ENCODE measurements around the gene CASS4. TPM values are rescaled to one million over a fixed set of nuclear protein-coding genes. Genes with fewer than 3 reads are reported as not detected.
"Not testable (repeated sequence)": the region's sequence is repeated elsewhere in the genome, so short reads cannot be mapped to it uniquely, and the experiment has no call there.

Gene CASS4
- polyA plus RNA-seq, 3 donors = 0.26 to 2.0 (median 0.91) TPM

DNA sequence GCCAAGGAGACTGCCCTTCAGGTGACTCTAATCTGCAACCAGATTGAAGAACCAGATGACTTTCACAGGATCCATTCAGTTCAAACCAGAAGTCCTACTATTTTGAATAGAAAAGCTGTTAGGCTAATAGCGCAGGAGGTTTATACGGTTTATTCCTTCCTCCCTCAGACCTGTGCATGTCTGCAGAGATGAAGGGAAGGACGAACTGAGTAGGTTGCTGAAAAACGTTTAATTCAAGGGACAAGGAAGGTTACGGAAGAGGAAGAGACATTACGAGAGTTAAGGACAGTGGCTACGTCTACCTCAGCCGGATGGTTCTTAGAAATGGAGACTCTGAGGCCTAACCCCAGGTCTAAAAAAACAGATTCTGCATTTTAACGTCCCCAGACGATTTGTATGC lies 21.0 kb upstream of the CASS4 start:
- H3K27ac ChIP-seq (ENCODE audit: low read depth, low read length) = no peak overlapping the region
- WGBS, 3 donors = 23 to 33% (median 24%) methylated on average over 10 of the region's 10 CpGs

DNA sequence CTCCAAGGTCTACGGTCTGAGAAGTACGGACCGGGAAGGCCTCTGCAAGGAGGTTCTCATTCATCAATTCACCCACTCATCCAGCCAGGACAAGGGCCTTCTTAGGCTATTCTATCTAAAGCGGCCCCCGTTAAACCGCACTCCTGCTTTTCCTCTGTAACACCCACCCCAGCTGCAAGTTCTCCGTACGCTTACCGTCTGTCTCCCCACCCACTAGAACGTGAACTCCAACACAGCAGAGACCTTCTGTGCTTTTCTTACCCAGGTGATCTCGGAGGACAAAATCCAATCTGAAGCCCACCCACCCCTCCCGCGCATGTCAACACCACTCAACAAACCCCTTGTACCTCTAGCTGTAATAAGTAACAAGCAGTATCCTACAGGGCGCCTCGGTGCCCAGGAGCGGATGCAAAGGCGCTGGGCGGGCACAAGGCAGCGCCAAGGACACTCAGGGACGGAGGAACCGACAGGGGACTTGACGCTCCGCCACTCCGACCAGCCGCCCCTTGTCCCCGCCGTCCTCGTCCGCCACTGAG lies 20.4 kb upstream of the CASS4 start:
- H3K27ac ChIP-seq (ENCODE audit: low read depth, low read length) = no peak overlapping the region
- 0 to 1% (median 0%) methylated on average over 29 of the region's 29 CpGs for WGBS, 3 donors

DNA sequence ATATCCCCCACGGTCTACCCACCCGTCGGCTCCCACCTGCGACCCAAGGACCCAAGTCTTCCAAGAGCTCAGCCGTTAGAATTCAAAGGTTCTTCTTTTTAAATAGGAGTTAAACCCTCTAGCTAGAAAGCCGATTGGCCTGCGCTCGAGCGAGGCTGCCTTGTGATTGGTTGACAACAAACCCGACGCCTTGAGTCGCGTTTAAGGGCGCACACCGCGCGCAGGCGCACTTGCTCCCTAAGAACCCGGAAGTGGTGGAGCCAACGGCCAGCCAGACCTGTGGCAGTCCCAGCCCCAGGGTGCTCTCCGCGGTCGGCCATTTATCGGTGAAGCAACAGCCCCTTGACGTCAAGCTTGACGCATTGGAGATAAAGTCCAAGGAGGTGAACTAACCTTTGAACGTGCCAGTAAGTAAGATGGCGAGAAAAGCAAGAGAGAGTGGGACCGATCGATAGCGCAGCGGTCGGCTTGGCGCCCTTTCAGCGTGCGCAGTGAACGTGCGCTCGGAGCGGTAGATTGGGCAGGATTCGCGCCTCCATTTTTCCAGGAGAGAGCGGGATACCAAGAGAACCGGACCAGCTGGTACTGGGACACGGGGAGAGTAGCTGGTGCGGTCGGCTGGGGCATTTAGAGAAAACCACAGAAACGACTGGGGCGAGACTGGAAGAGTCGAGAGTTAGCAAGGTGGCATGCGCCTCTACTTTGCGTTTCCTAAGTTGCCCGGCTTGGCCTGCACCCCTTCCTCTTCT lies 19.8 kb upstream of the CASS4 start, which contains the start of the genes AURKA and CSTF1:
Gene AURKA, minus strand, starts transcription at position 84 of the 749 bp plus-strand sequence. CDS start 4,018 bp downstream, outside the sequence.
Gene CSTF1, plus strand, starts transcription at position 514 of the 749 bp plus-strand sequence. CDS start 2,908 bp downstream, outside the sequence.
- H3K27ac ChIP-seq (ENCODE audit: low read depth, low read length) = peak within 1 kb of the TSS; percentile 61
- 0% methylated on average over 53 of the region's 53 CpGs for WGBS, 3 donors

DNA sequence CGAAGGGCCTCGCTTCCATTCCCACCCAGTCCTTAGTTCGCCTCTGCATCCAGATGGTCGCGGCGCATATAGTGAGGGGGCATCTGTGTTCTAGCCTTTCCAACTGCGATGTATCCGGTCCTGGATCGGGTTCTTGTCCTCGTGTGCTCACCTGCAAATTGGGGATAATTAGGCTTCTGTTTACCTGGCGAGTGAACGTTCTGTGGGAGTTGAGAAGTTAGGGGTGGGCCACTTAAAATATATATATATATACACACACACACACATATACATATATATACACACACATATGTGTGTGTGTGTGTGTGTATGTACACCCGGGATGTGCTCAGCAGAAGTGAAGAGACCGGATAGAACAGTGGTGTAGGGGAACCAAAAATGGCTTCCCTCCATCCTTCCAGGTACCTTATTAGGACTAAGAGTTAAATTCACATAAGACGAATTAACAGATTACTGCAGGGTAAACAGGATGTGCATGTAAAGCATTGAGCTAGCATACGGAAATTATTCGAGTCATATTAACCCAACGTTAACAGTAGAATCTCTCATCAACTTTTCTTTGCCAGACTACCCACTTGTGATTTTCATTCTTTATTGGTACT lies 19.1 kb upstream of the CASS4 start:
- 0 to 1% (median 1%) methylated on average over 18 of the region's 18 CpGs for WGBS, 3 donors

DNA sequence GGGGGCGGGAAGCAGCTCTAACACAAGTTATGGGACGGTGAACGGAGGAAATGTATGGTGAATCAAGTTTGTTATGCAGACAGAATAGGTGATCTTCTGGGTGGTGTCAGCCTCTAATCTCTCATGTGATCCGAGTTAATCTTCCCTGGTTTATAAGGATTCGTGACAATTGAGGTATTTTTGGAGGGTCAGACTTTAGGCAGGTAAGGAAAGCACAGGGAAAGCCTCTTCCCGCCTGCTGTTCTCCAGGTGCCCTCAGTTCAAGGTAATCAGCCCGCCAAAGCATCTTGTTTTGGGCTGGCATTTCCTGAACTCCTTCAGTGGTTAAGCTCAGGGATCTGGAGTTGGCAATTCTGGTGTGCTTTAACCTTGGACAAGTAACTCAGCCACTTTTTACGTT lies 18.4 kb upstream of the CASS4 start:
- no peak overlapping the region for H3K27ac ChIP-seq (ENCODE audit: low read depth, low read length)
- 37 to 74% (median 73%) methylated on average over 8 of the region's 8 CpGs for WGBS, 3 donors

More for the DNA sequence above, 19.1 kb upstream of the CASS4 start:
- peak overlapping the region; percentile 61 for H3K27ac ChIP-seq (ENCODE audit: low read depth, low read length)

DNA sequence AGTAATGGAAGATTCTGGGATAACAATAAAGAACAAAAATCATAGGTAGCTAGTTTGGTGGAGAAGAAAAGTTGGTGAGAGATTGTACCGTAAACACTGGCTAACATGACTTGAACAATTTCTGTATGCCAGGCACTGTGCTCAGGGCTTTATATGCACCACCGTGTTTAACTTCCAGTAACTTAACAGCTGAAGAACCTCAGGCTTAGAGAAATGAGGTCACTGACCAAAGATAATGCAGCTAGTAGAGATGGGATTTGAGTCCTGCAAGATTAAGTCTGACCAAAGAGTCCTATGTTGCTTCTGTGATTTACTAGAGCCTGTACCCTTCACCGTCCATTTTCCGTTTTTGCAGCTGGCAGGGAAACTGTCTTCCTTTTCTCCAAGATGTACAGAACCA lies 16.9 kb upstream of the CASS4 start:
- H3K27ac ChIP-seq (ENCODE audit: low read depth, low read length) = no peak overlapping the region
- WGBS, 3 donors = 87 to 88% (median 88%) methylated on average over 4 of the region's 4 CpGs

DNA sequence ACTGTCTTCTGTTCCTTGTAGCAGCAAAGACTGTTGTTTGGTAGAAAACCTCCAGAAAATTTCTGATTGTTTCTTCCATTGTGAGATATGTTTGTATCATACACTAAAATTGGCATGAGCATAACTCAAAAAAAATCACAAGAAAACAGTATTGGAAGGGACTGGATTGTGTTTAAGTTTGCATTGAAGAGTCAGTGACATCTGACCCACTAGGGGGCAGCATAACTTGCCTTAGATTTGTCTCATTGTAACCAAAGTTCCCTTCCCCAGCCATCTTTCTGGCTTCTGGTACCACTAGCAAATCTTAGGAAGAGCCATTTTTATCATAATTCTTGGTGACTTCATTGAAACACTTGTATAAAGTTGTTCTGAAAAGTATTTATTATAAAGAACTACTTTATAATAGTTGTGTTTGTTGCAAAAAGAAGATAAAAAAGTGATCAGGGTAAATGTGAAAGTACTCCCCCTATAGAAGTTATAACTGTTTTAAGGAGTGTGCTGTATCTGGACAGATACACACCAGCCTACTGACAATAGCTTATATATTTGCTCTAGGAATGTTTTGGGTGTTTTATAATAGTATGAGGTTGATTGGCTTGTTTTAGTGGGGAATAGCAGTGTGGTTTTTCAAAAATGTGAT lies 11.9 kb upstream of the CASS4 start:
- no peak overlapping the region for H3K27ac ChIP-seq (ENCODE audit: low read depth, low read length)

DNA sequence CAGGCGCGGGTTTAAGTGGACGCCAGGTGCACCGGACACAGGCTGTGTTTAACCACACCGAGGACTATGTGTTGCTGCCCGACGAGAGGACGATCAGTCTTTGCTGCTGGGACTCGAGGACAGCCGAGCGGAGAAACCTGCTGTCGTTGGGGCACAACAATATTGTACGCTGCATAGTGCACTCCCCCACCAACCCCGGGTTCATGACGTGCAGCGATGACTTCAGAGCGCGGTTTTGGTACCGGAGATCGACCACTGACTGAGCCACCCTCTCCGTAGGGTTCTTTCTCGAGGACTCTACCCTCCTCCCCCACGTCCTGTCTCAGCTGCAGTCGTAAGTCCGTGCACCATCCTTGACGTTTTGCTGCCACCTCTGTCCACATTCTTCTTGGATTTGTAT lies 8.6 kb upstream of the CASS4 start:
- WGBS, 3 donors = 92 to 95% (median 94%) methylated on average over 26 of the region's 26 CpGs
- no peak overlapping the region for H3K27ac ChIP-seq (ENCODE audit: low read depth, low read length)

DNA sequence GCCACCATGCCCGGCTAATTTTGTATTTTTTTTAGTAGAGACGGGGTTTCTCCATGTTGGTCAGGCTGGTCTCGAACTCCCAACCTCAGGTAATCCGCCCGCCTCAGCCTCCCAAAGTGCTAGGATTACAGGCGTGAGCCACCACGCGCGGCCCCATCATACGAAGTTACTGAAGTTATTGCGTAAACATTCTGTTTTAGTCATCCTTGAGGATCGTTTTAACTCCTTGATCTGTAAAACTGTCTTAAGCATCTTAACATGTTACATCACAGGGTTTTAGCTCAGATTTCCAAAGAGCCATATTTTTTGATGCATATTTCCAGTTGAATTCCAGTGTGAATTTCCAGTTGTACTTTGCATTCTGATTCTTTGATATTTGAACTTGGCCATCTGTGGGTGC lies 6.7 kb upstream of the CASS4 start:
- H3K27ac ChIP-seq (ENCODE audit: low read depth, low read length) = not testable (repeated sequence)
- 89 to 97% (median 95%) methylated on average over 12 of the region's 12 CpGs for WGBS, 3 donors

DNA sequence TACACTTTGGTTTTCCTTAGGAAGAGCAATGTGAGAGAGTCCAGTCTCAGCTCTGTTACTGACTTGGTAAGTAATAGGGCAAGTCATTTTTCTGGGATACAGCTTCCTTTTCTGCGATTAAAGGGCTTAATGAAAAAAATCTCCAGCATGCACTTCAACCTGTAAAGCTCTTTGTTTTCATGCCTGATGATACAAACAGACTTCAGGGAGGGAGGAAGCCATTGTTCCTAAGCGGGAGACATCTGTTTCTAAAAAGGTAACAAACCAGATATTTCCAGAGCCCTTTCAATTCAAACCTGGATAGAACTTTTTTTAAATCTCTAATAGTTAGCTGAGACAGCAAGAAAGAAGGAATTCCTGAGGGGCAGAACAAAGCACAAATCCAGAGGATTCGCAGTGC lies 5.2 kb upstream of the CASS4 start:
- H3K27ac ChIP-seq (ENCODE audit: low read depth, low read length) = no peak overlapping the region
- 74 to 90% (median 82%) methylated on average over 3 of the region's 3 CpGs for WGBS, 3 donors

DNA sequence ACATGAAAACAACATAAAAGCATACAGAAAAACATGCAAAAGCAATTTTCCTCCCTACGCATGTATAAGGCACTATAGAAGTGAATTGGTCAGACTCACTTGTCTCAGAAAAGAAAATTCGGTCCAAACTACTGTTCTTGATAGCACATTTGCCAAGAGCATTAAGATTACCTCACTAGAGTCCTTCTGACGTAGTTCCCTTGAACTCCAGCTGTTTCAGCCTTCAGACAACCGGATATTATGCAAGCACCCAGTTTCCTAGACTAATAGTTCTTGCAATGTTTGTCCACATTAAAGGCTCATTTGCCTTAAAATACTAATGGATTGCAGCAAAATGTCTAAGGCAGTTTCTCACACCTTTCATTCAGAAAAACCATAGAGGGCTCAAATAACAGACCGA lies 2.5 kb upstream of the CASS4 start:
- H3K27ac ChIP-seq (ENCODE audit: low read depth, low read length) = no peak overlapping the region
- 54 to 82% (median 56%) methylated on average over 5 of the region's 5 CpGs for WGBS, 3 donors

DNA sequence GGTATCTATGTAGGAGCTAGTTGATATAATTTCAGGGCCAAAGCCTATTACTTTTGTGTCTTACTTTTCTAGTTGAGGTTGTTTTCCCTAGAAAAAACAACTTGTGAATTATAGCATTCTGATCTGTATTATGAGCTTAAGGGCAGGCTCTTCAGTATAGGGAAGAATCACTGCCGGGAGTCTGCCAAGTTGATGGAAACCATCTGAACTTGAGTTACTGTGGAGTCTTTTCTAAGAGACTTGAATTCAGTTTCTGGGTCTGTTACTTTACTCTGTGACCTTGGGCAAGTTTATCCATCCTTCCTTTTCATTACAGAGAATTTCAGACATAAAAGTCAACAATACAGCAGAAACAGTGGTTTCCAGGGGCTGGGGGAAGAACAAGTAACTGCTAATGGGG lies 2.1 kb upstream of the CASS4 start:
- 28 to 96% (median 86%) methylated on average over 1 of the region's 1 CpG for WGBS, 3 donors

DNA sequence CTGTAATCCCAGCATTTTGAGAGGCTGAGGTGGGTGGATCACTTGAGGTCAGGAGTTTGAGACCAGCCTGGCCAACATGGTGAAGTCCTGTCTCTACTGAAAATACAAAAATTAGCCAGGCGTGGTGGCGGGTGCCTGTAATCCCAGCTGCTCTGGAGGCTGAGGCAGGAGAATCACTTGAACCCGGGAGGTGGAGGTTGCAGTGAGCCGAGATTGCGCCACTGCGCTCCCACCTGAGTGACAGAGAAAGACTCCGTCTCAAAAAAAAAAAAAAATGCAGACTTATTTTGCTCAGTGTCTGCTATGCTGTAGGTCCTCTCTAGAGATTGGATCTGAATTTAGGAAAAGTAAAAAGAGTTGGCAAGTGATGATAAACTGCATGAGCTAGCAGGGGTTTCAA lies 773 bp upstream of the CASS4 start:
- H3K27ac ChIP-seq (ENCODE audit: low read depth, low read length) = peak overlapping the region; percentile 54
- 83 to 94% (median 87%) methylated on average over 7 of the region's 7 CpGs for WGBS, 3 donors

More for the DNA sequence above, 2.1 kb upstream of the CASS4 start:
- no peak overlapping the region for H3K27ac ChIP-seq (ENCODE audit: low read depth, low read length)

DNA sequence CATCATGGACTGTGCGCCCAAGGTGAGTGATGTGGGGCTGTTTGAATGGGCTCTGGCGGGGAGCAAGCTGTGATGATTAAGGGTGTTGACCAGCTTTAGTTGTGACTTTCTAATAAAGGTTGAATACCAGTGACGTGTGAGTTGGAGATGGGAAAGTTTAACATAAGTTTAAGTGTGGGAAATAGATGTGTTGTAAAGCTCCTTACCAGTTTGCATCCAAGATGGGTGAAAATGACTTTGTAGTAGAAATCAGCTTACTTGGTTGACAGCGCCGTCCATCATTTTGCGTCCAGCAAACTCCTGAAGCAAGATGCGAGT lies 372 bp downstream of the CASS4 start:
- 85 to 89% (median 85%) methylated on average over 7 of the region's 7 CpGs for WGBS, 3 donors
- peak overlapping the region; percentile 54 for H3K27ac ChIP-seq (ENCODE audit: low read depth, low read length)

DNA sequence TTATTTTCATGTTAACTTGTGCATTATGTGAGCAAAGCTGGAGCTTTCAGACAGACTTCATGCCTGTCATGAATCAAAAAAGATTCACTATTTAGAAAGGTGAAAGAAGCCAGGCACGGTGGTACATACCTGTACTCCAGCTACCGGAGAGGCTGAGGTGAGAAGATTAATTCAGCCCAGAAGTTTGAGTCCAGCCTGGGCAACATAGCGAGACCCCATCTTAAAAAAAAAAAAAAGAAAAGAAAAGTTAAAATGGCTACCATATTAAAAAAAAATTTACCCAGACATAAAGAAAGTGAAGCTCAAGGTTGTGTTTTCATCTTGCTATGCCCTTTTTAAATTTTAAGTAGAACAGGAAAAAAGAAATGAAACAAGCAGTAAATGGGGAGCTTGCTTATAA lies 889 bp downstream of the CASS4 start:
- 96 to 98% (median 96%) methylated on average over 3 of the region's 3 CpGs for WGBS, 3 donors
- peak overlapping the region; percentile 2 for H3K27ac ChIP-seq (ENCODE audit: low read depth, low read length)

DNA sequence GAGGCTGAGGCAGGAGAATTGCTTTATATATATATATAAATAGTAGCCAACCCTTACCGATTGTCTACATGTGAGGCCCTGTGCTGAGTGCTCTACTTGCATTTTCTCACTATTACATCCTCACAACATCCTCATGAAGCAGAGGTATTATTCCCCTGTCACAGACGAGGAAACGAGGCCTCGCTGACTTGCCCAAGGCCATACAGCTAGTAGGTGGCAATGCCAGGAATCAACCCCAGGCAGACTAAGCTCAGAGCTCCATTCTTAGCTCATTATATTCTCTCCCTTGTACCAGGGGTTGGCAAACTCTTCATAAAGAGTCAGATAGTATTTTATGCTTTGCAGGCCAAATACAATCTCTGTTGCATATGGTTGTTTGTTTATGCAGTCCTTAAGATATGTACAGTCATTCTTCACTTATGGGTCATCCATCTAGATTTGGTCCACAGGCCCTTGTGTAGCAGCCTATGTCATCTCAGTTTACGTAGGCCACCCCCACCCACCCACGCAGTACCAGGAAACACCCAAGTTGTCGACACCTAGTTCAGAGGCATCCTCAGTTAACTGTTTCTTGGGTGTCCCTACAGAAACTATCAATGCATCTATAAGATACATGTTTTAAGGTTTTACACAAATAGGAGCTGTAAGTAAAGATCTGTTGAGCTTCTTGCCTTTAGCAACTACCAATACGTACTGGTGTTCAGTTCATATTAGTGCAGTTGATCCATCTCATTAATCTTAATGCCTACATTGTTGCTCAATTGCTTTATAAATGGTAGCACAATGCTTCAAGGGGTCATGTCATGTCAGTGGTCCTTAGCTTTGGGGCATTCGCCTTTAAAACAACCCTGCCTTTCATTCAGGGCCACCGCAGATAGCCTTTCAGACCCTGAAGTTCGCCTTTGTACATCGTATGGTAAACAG lies 3.0 kb downstream of the CASS4 start:
- H3K27ac ChIP-seq (ENCODE audit: low read depth, low read length) = no peak overlapping the region
- WGBS, 3 donors = 85 to 89% (median 87%) methylated on average over 12 of the region's 12 CpGs

DNA sequence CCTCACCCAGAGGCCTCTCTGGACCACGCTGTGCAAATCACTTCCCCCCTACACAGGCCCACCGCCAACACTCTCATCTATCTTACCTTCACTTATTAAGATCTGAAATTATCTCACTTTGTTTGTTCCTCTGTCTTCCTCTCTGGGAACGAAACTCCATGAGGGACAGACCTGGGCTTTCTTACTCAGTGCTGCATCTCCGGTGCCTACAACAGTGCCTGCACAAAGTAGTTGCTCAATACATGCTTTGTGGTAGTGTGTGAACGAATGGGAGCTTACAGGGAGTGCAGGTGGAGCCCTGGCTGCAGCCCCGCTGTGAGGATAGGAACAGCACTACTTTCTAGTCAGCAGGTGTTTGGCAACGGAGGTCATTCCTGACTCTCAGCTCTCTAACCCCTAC lies 5.3 kb downstream of the CASS4 start:
- 77 to 90% (median 80%) methylated on average over 7 of the region's 7 CpGs for WGBS, 3 donors
- H3K27ac ChIP-seq (ENCODE audit: low read depth, low read length) = no peak overlapping the region

DNA sequence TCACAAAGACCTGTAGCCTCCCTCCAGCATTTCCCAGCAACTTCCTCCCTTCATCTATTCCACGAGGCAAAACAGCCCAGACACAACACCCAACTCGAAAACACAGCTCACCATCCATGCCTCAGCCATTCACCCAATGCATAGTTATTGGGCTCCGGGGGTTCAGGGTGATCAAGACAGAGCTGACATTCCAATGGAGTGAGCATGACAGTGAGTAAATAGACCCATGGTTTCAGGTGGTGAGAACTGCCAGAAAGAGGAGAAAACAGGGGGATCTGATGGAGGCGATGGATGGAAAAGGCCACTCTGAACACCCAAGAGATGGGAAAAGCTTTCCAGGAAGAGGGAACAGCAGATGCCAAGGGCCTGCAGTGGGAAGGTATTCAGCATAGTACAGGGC lies 5.9 kb downstream of the CASS4 start:
- whole genome bisulfite sequencing, 3 donors = 82 to 87% (median 83%) methylated on average over 4 of the region's 4 CpGs
- H3K27ac ChIP-seq (ENCODE audit: low read depth, low read length) = no peak overlapping the region
